Colonic mucosa (tissue), 4 donors: ENCODE results near the gene CISTR. TPM values are rescaled to one million over a fixed set of nuclear protein-coding genes. Genes with fewer than 3 reads are reported as not detected.

ENCODE experiments used
- DNase-seq: peaks from one replicate; pipeline ENCODE4 v3.0.0-alpha.2; 2020
- H3K27ac ChIP-seq: fragments of 200-600 bp; one replicate; pipeline ENCODE4 v1.8.0; 2021
- H3K27me3 ChIP-seq: fragments of 200-600 bp; one replicate; pipeline ENCODE4 v1.8.0; 2021
- H3K36me3 ChIP-seq: fragments of 200-600 bp; one replicate; pipeline ENCODE4 v1.8.0; 2021
- H3K4me1 ChIP-seq: fragments of 200-600 bp; one replicate; pipeline ENCODE4 v1.8.0; 2021; ENCODE audit warnings: mild to moderate bottlenecking
- H3K4me3 ChIP-seq: fragments of 200-600 bp; one replicate; pipeline ENCODE4 v1.8.0; 2021
- H3K9ac ChIP-seq, 2 donors: one replicate each; pipeline ENCODE4 v1.7.0; 2013; ENCODE audit warnings: control low read depth in 2 of 2, low read depth in 2 of 2, low read length in 2 of 2
- H3K9me3 ChIP-seq: fragments of 200-600 bp; one replicate; pipeline ENCODE4 v1.8.0; 2021
- CTCF ChIP-seq: fragments of 200-600 bp; IDR thresholded peaks from one replicate; pipeline ENCODE4 v1.8.0; 2022; ENCODE audit warnings: antibody characterized with exemption, mild to moderate bottlenecking
- intact Hi-C: fragments of 100-400 bp; cut with DNase I; formaldehyde crosslinking; loops from one replicate; pipeline ENCODE4 v1.14.1; 2022
- total RNA-seq, 2 donors: library from RNA; stranded (reverse); fragmentation: NEBNext Ultra II Directional in 1 of 2; extraction: Animal tissue kit (Norgen Biotek cat#: 25700) in 1 of 2; gene quantifications; one replicate each; pipeline ENCODE4 v1.2.1, GENCODE V29; 2021
- donor health status: healthy.
- donor health status: DM: no; HTN: no; CAD: no.
- donor health status: DM: no; HTN: no; CAD: no.

CISTR gene
- total RNA-seq, 2 donors from 2014 or later, result not detected

DNA sequence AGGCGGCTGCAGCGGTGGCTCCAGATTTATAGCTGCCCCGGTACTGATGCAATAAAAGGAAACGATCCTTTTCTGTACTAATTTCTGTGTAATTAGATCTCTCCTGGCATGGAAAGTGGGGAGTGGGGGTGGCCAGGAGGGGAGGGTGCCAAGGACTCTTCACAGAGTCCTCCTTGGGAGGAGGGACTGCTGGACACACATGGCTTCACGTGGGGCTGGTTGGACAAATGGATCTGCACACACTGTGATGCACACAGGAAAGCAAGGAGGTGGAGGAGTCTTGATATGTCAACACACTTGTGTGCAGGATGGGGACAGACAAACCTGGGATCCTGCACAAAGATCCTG, 52.1 kb downstream of the CISTR start:
- no peak overlapping the region for H3K4me3 ChIP-seq
- DNase-seq, result no peak
- no peak overlapping the region for H3K27ac ChIP-seq
- no peak for TF ChIP-seq CTCF
- no peaks in the 10 kb centered on the region for H3K36me3 ChIP-seq
- no peaks in the 10 kb centered on the region for H3K4me1 ChIP-seq
- intact Hi-C loops, result no loop called here
- H3K27me3 ChIP-seq, result peaks cover 46% of the 10 kb centered on the region
- H3K9me3 ChIP-seq, result no peaks in the 10 kb centered on the region
- H3K9ac ChIP-seq, result no peak overlapping the region

- TF ChIP-seq CTCF, result no peak
- intact Hi-C loops, result no loop called here
- no peaks in the 10 kb centered on the region for H3K9me3 ChIP-seq
- no peak for DNase-seq
- no peak overlapping the region for H3K9ac ChIP-seq
- H3K27me3 ChIP-seq, result peaks cover 52% of the 10 kb centered on the region
- no peaks in the 10 kb centered on the region for H3K4me1 ChIP-seq
- no peak overlapping the region for H3K27ac ChIP-seq
- no peaks in the 10 kb centered on the region for H3K36me3 ChIP-seq
- H3K4me3 ChIP-seq, result no peak overlapping the region
These were observed 52.7 kb downstream of the CISTR start for GRCh38 chr12:53698948-53699677.

DNA sequence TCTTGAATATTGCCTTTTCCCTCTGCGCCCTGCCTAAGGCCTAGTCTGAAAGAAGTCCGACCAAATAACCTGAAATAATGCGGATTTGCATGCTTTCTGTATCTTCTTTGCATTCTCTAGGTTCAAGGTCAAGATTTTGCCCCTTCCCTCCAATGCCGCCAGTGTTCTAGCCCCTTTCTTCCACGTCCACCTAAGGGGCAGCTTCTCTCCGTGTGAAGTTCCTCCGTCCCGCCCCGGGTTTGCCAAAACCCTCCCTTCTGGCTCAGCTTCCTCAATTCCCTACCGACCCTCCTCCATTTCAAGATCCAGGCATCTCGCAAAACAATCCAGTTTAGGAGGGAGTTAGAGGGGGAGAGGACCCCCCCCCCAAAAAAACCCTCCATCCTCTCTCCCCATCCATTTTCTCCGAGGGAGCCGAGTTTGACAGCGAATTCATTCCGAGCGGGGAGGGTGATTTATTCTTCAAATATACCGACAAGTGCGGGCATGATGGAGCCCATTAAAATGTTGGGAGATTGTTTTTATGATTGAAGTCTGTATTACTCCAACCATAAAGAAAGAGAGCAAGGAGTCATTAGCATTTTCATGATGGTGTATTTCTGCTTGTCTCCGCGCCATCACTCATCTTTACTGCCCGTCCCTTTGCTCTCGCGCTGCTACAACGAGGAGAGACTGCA, 55.0 kb downstream of the CISTR start:
- Histone ChIP-seq H3K4me1 (no peaks in the 10 kb centered on the region), H3K27me3 (peaks cover 54% of the 10 kb centered on the region), H3K9me3 (no peaks in the 10 kb centered on the region), H3K27ac (no peak overlapping the region), H3K4me3 (no peak overlapping the region), H3K9ac (peak overlapping the region in 1 of 2 donors; percentile 27), H3K36me3 (no peaks in the 10 kb centered on the region)
- DNase-seq, result no peak
- TF ChIP-seq CTCF, result no peak
- intact Hi-C loops, result no loop called here

Other genes with a start within 250 kb of the CISTR start
- not detected for gene NPFF, start 244.5 kb downstream of the CISTR start, total RNA-seq
- 10 to 100 TPM; 31.1 to 38.5 TPM for gene ATF7, start 125.6 kb downstream of the CISTR start, total RNA-seq
- gene ATP5MC2, start 75.9 kb downstream of the CISTR start, total RNA-seq, result 100 to 1,000 TPM; 346 to 392 TPM
- gene CALCOCO1, start 24.5 kb downstream of the CISTR start, total RNA-seq, result 10 to 100 TPM; 36.0 to 64.5 TPM
- not detected for gene HOXC13, start 186.9 kb upstream of the CISTR start, total RNA-seq
- gene HOXC12, start 202.9 kb upstream of the CISTR start, total RNA-seq, result not detected
- gene HOXC11, start 221.1 kb upstream of the CISTR start, total RNA-seq, result not detected
- not detected for gene HOTAIR, start 223.0 kb upstream of the CISTR start, total RNA-seq
- gene HOXC10, start 233.2 kb upstream of the CISTR start, total RNA-seq, result not detected
- gene HOXC9, start 248.2 kb upstream of the CISTR start, total RNA-seq, result not detected